ENCODE results near the gene NEK10. TPM values are rescaled to one million over a fixed set of nuclear protein-coding genes. Genes with fewer than 3 reads are reported as not detected.

NEK10 gene
- total and polyA plus RNA-seq, 2 donors (not counting 3 experiments of a cell fraction or from before 2014, with no cell fraction given): 0.32 to 5.0 TPM

- no TSS peak for BruUV-seq (replicated peaks)
- Histone ChIP-seq H3K4me3 (replicated peaks in 1 of 3; ENCODE audit: insufficient read depth in 1 of 3, low read depth in 1 of 3, low read length in 3 of 3) (no peak overlapping the region), H3K4me2 (ENCODE audit: insufficient read depth, low read length) (no peak overlapping the region), H3K27ac (ENCODE audit: insufficient read depth, low read depth, low read length) (no peak overlapping the region), H3K36me3 (ENCODE audit: control insufficient read depth in 2 of 2, extremely low read depth in 1 of 2, insufficient read depth in 2 of 2, low read length in 2 of 2) (no peaks in the 10 kb centered on the region), H3K27me3 (ENCODE audit: control insufficient read depth in 2 of 2, insufficient read depth in 2 of 2, low read length in 2 of 2) (no peaks in the 10 kb centered on the region), H3K79me2 (ENCODE audit: control insufficient read depth, insufficient read depth, low read length) (no peaks in the 10 kb centered on the region), H3K9me3 (replicated peaks; ENCODE audit: control insufficient read depth, insufficient read depth, low read length) (no peaks in the 10 kb centered on the region), H3K9ac (replicated peaks; ENCODE audit: extremely low read depth, insufficient read depth, low read length) (no peak overlapping the region), H2AFZ (ENCODE audit: low read depth, low read length) (no peak overlapping the region), H3K9me1 (replicated peaks; ENCODE audit: control insufficient read depth, extremely low read depth, insufficient read depth, low read length) (no peaks in the 10 kb centered on the region), H3K4me1 (ENCODE audit: control insufficient read depth, extremely low read depth, insufficient read depth, low read length) (peaks cover 4% of the 10 kb centered on the region), H4K20me1 (replicated peaks; ENCODE audit: control insufficient read depth, extremely low read depth, insufficient read depth, low read length) (no peaks in the 10 kb centered on the region)
- intact Hi-C loops (cut with micrococcal nuclease): no loop called here
- POLR2A ChIA-PET: no interaction called here
- peak; percentile 44 for TF ChIP-seq FOS (IDR thresholded peaks at IDR 0.05; ENCODE audit: borderline replicate concordance, insufficient read depth, low read length)
- no peak for TF ChIP-seq POLR2A (IDR thresholded peaks at IDR 0.05; ENCODE audit: low read depth, low read length)
- CTCF ChIA-PET: interaction anchor here (0.7 kb wide), 1 partner anchor 10 kb away, joined by 3 read pairs; no protein-coding TSS in a partner anchor
- DNase-seq (ENCODE audit: low read depth, low spot score) (peak; percentile 12), FAIRE-seq (no peak)
- dilution Hi-C loops (cut with MboI; ENCODE audit: extremely low pct_ligation_motif_present, low sequenced_read_pairs): no loop called here
Observed at GRCh38 chr3:27219127-27219845, 149.9 kb downstream of the NEK10 start.

- no peaks in the 10 kb centered on the region for H3K9me3 ChIP-seq (replicated peaks; ENCODE audit: control insufficient read depth, insufficient read depth, low read length)
- H3K27ac ChIP-seq (ENCODE audit: insufficient read depth, low read depth, low read length): no peak overlapping the region
- DNase-seq (ENCODE audit: low read depth, low spot score): peak; percentile 15
- intact Hi-C loops (cut with micrococcal nuclease) (no loop called here), dilution Hi-C loops (cut with MboI; ENCODE audit: extremely low pct_ligation_motif_present, low sequenced_read_pairs) (no loop called here)
- H3K4me3 ChIP-seq (replicated peaks in 1 of 3; ENCODE audit: insufficient read depth in 1 of 3, low read depth in 1 of 3, low read length in 3 of 3): no peak overlapping the region
- no TSS peak for BruUV-seq (replicated peaks)
- no peaks in the 10 kb centered on the region for H4K20me1 ChIP-seq (replicated peaks; ENCODE audit: control insufficient read depth, extremely low read depth, insufficient read depth, low read length)
- ChIA-PET POLR2A (no interaction called here), CTCF (interaction anchor here (0.8 kb wide), 1 partner anchor 91 kb away, joined by 3 read pairs; no protein-coding TSS in a partner anchor)
- no peaks in the 10 kb centered on the region for H3K27me3 ChIP-seq (ENCODE audit: control insufficient read depth in 2 of 2, insufficient read depth in 2 of 2, low read length in 2 of 2)
- no peak overlapping the region for H3K9ac ChIP-seq (replicated peaks; ENCODE audit: extremely low read depth, insufficient read depth, low read length)
- no peaks in the 10 kb centered on the region for H3K9me1 ChIP-seq (replicated peaks; ENCODE audit: control insufficient read depth, extremely low read depth, insufficient read depth, low read length)
- no peaks in the 10 kb centered on the region for H3K4me1 ChIP-seq (ENCODE audit: control insufficient read depth, extremely low read depth, insufficient read depth, low read length)
- H3K36me3 ChIP-seq (ENCODE audit: control insufficient read depth in 2 of 2, extremely low read depth in 1 of 2, insufficient read depth in 2 of 2, low read length in 2 of 2): no peaks in the 10 kb centered on the region
- no peaks in the 10 kb centered on the region for H3K79me2 ChIP-seq (ENCODE audit: control insufficient read depth, insufficient read depth, low read length)
- H2AFZ ChIP-seq (ENCODE audit: low read depth, low read length): no peak overlapping the region
- peak; percentile 62 for TF ChIP-seq GATA2 (IDR thresholded peaks at IDR 0.05; ENCODE audit: insufficient read depth, insufficient read length, low read depth, low read length)
- TF ChIP-seq CTCF (IDR thresholded peaks at IDR 0.05; ENCODE audit: extremely low read depth in 1 of 2, insufficient read depth in 1 of 2, low read depth in 1 of 2, low read length in 2 of 2): no peak
- TF ChIP-seq JUN (IDR thresholded peaks at IDR 0.05; ENCODE audit: borderline replicate concordance, insufficient read depth, insufficient read length, low read depth): peak; percentile 45
- TF ChIP-seq FOS (IDR thresholded peaks at IDR 0.05; ENCODE audit: borderline replicate concordance, insufficient read depth, low read length): peak; percentile 88
- no peak for FAIRE-seq
- no peak overlapping the region for H3K4me2 ChIP-seq (ENCODE audit: insufficient read depth, low read length)
Observed at GRCh38 chr3:27216955-27217552, 152.1 kb downstream of the NEK10 start.
